Coronary artery (tissue), 2 donors: ENCODE data around the gene POLR1A.

Experiments used
- DNase-seq: peaks from one replicate; pipeline ENCODE4 v3.0.0-alpha.2; 2017; ENCODE audit warnings: low spot score
- H3K27ac ChIP-seq, 2 donors: fragments of 200-600 bp; sonication (generic); one replicate each; pipeline ENCODE4 v1.5.1; 2016 to 2019
- H3K4me3 ChIP-seq: fragments of 200-600 bp; sonication (generic); 2 replicates; pipeline ENCODE4 v1.5.1; 2016; ENCODE audit warnings: mild to moderate bottlenecking, moderate library complexity
- CTCF ChIP-seq: fragments of 200-600 bp; sonication (generic); IDR thresholded peaks from one replicate; pipeline ENCODE4 v1.5.1; 2019; ENCODE audit warnings: antibody characterized with exemption

POLR1A gene

DNA sequence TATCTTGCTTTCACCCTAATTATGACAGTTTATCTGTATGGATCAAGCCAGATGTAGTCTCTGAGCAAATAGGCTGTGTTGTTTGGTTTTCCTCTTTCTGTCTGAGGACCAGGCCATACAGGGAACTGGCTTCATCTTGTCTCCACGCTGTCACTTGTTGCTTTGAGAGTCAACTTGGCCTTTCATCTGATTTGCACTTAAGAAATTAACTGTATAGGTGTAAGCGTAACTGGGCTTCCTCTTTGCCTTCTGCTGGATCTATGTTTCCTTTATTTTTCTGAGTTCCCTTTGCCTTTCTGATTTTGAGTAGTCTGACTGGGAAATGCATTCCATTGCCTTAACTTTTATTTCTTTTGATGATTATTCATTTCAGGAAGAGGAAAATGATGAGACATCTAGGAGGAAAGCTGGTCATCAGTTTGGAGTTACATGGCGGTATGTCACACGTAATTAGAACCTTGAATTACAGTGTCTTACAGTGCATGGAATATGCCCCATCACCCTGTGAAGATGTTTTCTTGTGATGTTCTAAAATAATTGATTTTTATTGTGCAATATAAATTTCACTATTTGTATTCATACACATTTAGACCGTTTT, 17.7 kb upstream of the POLR1A start:
- Histone ChIP-seq H3K27ac (no peak overlapping the region), H3K4me3 (no peak overlapping the region)
- no peak for DNase-seq
- no peak for TF ChIP-seq CTCF

GRCh38 chr2:86118130-86118529, 12.4 kb upstream of the POLR1A start:
- no peak for DNase-seq
- Histone ChIP-seq H3K27ac (no peak overlapping the region), H3K4me3 (no peak overlapping the region)
- TF ChIP-seq CTCF = no peak

DNA sequence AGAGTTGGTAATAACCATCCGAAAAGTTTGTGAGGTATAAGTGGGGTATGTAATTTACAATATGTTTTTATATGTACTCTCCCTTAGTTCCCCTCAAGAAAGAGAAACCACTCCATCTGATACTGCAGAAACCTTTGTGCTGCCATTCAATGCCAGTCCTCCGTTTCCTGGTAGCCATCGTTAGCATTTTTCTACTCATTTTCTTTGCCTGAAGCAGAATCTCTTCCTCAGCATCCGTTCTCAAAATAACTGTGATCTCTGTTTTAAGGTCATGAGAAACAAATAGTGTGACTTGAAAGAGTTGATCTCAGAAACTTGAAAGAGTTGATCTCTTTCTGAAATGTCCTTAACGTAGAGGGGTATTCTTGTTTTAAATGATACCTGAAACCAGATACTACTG, 1.3 kb upstream of the POLR1A start:
- Histone ChIP-seq H3K4me3 (peak overlapping the region; percentile 87), H3K27ac (no peak overlapping the region)
- TF ChIP-seq CTCF = no peak
- DNase-seq = no peak

DNA sequence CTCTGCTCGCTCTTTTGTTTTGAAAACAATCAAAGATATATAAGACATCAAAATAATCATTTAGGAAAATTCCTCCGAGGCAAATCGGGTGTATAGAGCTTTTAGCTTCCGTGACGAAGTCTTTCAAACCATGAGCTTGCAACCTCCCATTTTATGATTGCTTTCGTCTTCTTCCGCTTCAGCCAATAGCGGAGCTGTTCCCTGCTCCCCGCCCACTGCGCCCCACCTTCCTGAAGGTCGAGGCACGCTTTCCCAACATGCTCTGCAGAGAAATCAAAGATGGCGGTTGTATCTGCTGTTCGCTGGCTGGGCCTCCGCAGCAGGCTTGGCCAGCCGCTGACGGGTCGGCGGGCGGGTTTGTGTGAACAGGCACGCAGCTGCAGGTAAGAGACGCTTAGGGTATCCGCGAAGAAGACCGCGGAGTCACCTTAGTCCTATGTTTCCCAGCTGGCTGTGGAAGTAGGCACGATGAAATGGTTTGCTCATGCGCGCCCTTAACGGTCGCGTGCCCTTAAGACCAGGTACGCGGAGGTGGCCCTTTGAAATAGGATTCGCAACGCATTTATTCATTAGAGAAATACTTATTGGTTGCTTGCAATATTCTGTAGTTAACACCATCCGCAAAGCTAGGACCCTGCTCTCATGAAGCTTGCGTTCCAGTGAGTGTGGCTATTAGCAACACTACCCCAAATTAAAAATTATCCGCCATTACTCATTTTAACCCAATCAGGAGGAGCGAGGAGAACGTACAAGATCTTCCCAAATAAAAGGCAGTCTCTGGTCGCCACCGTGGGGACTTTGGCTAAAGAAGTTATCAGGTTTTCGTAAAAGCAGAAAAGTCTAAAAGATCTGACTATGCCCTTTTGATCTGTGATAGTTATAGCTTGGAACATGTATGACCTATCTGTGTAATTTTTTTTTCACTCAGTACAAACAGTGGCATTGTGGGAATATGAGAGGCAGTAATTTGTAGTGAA, 571 bp upstream of the POLR1A start, which contains the start of gene PTCD3:
PTCD3 (plus strand) TSS at position 267 of the 977 bp plus-strand sequence; CDS start at position 280, 13 bp downstream.
- peak within 1 kb of the TSS; percentile 87 for H3K4me3 ChIP-seq
- DNase-seq = peak; percentile 95
- no peak for TF ChIP-seq CTCF
- peak within 1 kb of the TSS; percentile 42 to 72 for H3K27ac ChIP-seq

DNA sequence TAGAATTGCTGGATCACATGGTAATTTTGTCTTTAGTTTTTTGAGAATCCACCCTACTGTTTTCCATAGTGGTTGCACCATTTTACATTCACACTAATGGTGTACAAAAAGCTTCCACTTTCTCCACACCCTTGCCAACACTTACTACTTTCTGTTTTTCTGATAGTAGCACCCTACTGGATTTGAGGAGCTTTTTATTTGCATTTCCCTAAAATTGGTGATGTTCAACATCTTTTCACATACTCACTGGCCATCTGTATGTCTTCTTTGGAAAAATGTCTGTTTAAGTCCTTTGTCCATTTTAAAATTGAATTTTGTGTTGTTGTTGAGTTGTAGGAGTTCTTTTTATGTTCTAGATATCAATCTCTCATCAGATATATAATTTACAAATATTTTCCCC, 3.5 kb downstream of the POLR1A start:
- Histone ChIP-seq H3K4me3 (no peak overlapping the region), H3K27ac (no peak overlapping the region)
- TF ChIP-seq CTCF = no peak
- DNase-seq = no peak

DNA sequence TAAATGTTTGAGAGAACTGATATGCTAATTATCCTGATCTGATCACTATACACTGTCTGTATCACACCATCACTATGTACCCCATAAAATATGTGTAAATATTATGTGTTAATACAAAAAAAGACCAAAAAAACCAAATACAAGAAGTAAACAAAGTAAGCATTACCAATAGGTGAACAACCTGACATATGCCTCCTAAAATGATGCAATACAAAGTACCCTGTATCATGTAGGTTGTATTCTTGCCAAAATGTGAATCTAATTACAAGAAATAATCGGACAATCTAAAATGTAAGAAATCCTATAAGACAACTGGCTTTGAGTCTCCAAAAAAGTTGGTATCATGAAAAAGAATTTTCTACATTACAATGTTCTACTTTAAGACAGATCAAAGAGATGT, 7.8 kb downstream of the POLR1A start:
- H3K4me3 ChIP-seq = no peak overlapping the region
- no peak for DNase-seq
- no peak overlapping the region for H3K27ac ChIP-seq
- TF ChIP-seq CTCF = no peak
